Heart left ventricle (tissue), 16 donors: ENCODE results near the gene RPAP2. TPM values are rescaled to one million over a fixed set of nuclear protein-coding genes. Genes with fewer than 3 reads are reported as not detected.

Source experiments
- ATAC-seq, 4 donors: fragments of 200-7000 bp; cut with Tn5 transposase; one replicate each; pipeline ENCODE4 v1.9.1; 2020 to 2022; ENCODE audit warnings: moderate library complexity in 4 of 4, mild to moderate bottlenecking in 3 of 4, moderate number of reproducible peaks in 1 of 4
- DNase-seq, 5 donors: peaks; one replicate each; pipeline ENCODE4 v3.0.0-alpha.2; 2020
- H3K27ac ChIP-seq, 12 donors: fragments of 200-600 bp; sonication (generic) in 4 of 12; one replicate each; pipeline versions ENCODE4 v1.5.0 to v1.8.0; 2016 to 2022; ENCODE audit warnings: mild to moderate bottlenecking in 2 of 12
- H3K27me3 ChIP-seq, 9 donors: fragments of 200-600 bp; sonication (generic) in 2 of 9; one replicate each; pipeline versions ENCODE4 v1.5.1 to v1.8.0; 2016 to 2022; ENCODE audit warnings: mild to moderate bottlenecking in 3 of 9
- H3K36me3 ChIP-seq, 9 donors: fragments of 200-600 bp; sonication (generic) in 2 of 9; one replicate each; pipeline versions ENCODE4 v1.5.0 to v1.8.0; 2018 to 2022; ENCODE audit warnings: mild to moderate bottlenecking in 2 of 9
- H3K4me1 ChIP-seq, 12 donors: fragments of 200-600 bp; sonication (generic) in 4 of 12; one replicate each; pipeline versions ENCODE4 v1.5.0 to v1.8.0; 2016 to 2022; ENCODE audit warnings: mild to moderate bottlenecking in 3 of 12
- H3K4me3 ChIP-seq, 12 donors: fragments of 200-600 bp; sonication (generic) in 4 of 12; one replicate each; pipeline versions ENCODE4 v1.5.0 to v1.8.0; 2017 to 2022; ENCODE audit warnings: mild to moderate bottlenecking in 9 of 12, moderate library complexity in 4 of 12
- H3K9me3 ChIP-seq, 12 donors: fragments of 200-600 bp; sonication (generic) in 4 of 12; one replicate each; pipeline versions ENCODE4 v1.5.0 to v1.8.0; 2016 to 2022; ENCODE audit warnings: mild to moderate bottlenecking in 1 of 12
- CTCF ChIP-seq, 12 donors: fragments of 200-600 bp; sonication (generic) in 4 of 12; IDR thresholded peaks; one replicate each; pipeline versions ENCODE4 v1.5.0 to v1.8.0; 2018 to 2022; ENCODE audit warnings: antibody characterized with exemption in 12 of 12, mild to moderate bottlenecking in 5 of 12
- POLR2A ChIP-seq, 2 donors: fragments of 450-650 bp; IDR thresholded peaks; one replicate each; pipeline ENCODE4 v1.6.1; 2017; ENCODE audit warnings: antibody characterized with exemption in 2 of 2, mild to moderate bottlenecking in 2 of 2, moderate library complexity in 2 of 2
- WGBS, 4 donors: extraction: QIAGEN DNeasy Blood & Tissue Kit in 2 of 4; methylation state at CpG; one replicate each; pipeline versions ENCODE4 v1.1.5 to v1.1.7; 2013 to 2018; 5-methylcytosine and 5-hydroxymethylcytosine counted together
- intact Hi-C, 10 donors: fragments of 100-400 bp; cut with DNase I; formaldehyde crosslinking; loops; one replicate each; pipeline versions ENCODE4 v1.11.1 to v1.14.2; 2022
- polyA plus RNA-seq, 2 donors: library from polyadenylated mRNA; stranded (reverse); fragments of 200-250 nt; gene quantifications; one replicate each; pipeline ENCODE4 v1.2.3, GENCODE V29; 2013
- total RNA-seq, 9 donors: library from RNA; depleted of rRNA in 2 of 9; stranded (reverse); fragments of >200 nt in 2 of 9; fragmentation: NEBNext Ultra II Directional in 3 of 9; extraction: Animal tissue kit (Norgen Biotek cat#: 25700) in 3 of 9; gene quantifications; one replicate each; pipeline versions ENCODE4 v1.1.0 to v1.2.4, GENCODE V29; 2016 to 2023
- donor health status: ischemic (EF 13 %, LVEDD 7.1; RV severe dilation, severe dysfunction).
- donor health status: healthy with polysubstance abuse.
- donor health status: DM: no; HTN: yes; CAD: no.
- donor health status: DM: no; HTN: no; CAD: no.
- donor health status: ischemic (EF 25% LVEDD 6.9; RV normal size, moderate dysfunction).
- donor health status: ischemic (EF 25% LVEDD 5.7; RV mildly dilated, moderate dysfunction).
- donor health status: healthy.
- donor health status: DM: yes; HTN: yes; CAD: no.
- donor health status: ischemic (EF 35%, LVEDD 5.7; RV mildly dilated, moderate dysfunction).
- donor health status: nonischemic (EF 11% LVEDD 7.7; RV severe dilation, severe dysfunction).
- donor health status: DM: yes; HTN: yes; CAD: no.
- donor health status: PGD.
- donor health status: ischemic (EF 29% LVEDD 5.4; RV normal size, mild dysfunction).
- donor health status: nonischemic (EF 23%, LVEDD 6.1; RV moderate dilation, normal function).

The RPAP2 gene
- total and polyA plus RNA-seq, 11 donors: 6.7 to 27.7 (median 23.2) TPM

GRCh38 chr1:92408825-92409224 is 110.0 kb downstream of the RPAP2 start:
- Histone ChIP-seq H3K27ac (no peak overlapping the region), H3K36me3 (no peaks in the 10 kb centered on the region), H3K27me3 (no peaks in the 10 kb centered on the region), H3K9me3 (peaks cover 0 to 6% (median 0%) of the 10 kb centered on the region in 12 donors), H3K4me1 (peaks cover 0 to 5% (median 0%) of the 10 kb centered on the region in 12 donors), H3K4me3 (no peak overlapping the region)
- no peak for ATAC-seq
- 87 to 98% (median 93%) methylated on average over 1 of the region's 1 CpG for WGBS, 4 donors
- no peak for DNase-seq
- intact Hi-C loops: no loop called here
- no peak for TF ChIP-seq CTCF (IDR thresholded peaks at IDR 0.05)
- TF ChIP-seq POLR2A (IDR thresholded peaks at IDR 0.05): no peak

GRCh38 chr1:92409946-92410549 is 111.2 kb downstream of the RPAP2 start:
- Histone ChIP-seq H3K27me3 (no peaks in the 10 kb centered on the region), H3K9me3 (no peaks in the 10 kb centered on the region), H3K36me3 (no peaks in the 10 kb centered on the region), H3K4me1 (peaks cover 0 to 5% (median 0%) of the 10 kb centered on the region in 12 donors), H3K4me3 (no peak overlapping the region), H3K27ac (no peak overlapping the region)
- DNase-seq: no peak
- TF ChIP-seq POLR2A (IDR thresholded peaks at IDR 0.05) (no peak), CTCF (IDR thresholded peaks at IDR 0.05) (no peak)
- 66 to 73% (median 70%) methylated on average over 4 of the region's 4 CpGs for WGBS, 4 donors
- intact Hi-C loops: no loop called here
- no peak for ATAC-seq

- no peak for ATAC-seq
These were observed 111.8 kb downstream of the RPAP2 start for GRCh38 chr1:92410706-92411105.

GRCh38 chr1:92411511-92411910 is 112.7 kb downstream of the RPAP2 start:
- Histone ChIP-seq H3K27ac (no peak overlapping the region), H3K27me3 (no peaks in the 10 kb centered on the region), H3K4me1 (peaks cover 0 to 5% (median 0%) of the 10 kb centered on the region in 12 donors), H3K36me3 (no peaks in the 10 kb centered on the region), H3K9me3 (no peaks in the 10 kb centered on the region), H3K4me3 (no peak overlapping the region)
- TF ChIP-seq CTCF (IDR thresholded peaks at IDR 0.05): no peak
- no peak for TF ChIP-seq POLR2A (IDR thresholded peaks at IDR 0.05)
- 90 to 96% (median 92%) methylated on average over 1 of the region's 1 CpG for WGBS, 4 donors
- DNase-seq: no peak
- no peak for ATAC-seq
- intact Hi-C loops: no loop called here

More at GRCh38 chr1:92410706-92411105, 111.8 kb downstream of the RPAP2 start:
- intact Hi-C loops: no loop called here
- Histone ChIP-seq H3K36me3 (no peaks in the 10 kb centered on the region), H3K27ac (no peak overlapping the region), H3K27me3 (no peaks in the 10 kb centered on the region), H3K9me3 (no peaks in the 10 kb centered on the region), H3K4me1 (peaks cover 0 to 5% (median 0%) of the 10 kb centered on the region in 12 donors), H3K4me3 (no peak overlapping the region)
- DNase-seq: no peak
- no peak for TF ChIP-seq POLR2A (IDR thresholded peaks at IDR 0.05)
- TF ChIP-seq CTCF (IDR thresholded peaks at IDR 0.05): no peak
- 52 to 100% (median 60%) methylated on average over 2 to 3 of the region's 3 CpGs for WGBS, 4 donors
